Neural progenitor cell (in vitro differentiated cells): ENCODE measurements around the gene GRIP1.

Experiments
- EZH2 ChIP-seq: fragments of 200-600 bp; sonication (generic); IDR thresholded peaks from 2 replicates; pipeline ENCODE4 v1.6.1; 2017; ENCODE audit warnings: antibody characterized with exemption, mild to moderate bottlenecking, moderate library complexity
- TF ChIP-seq, protein P1 (sequence below): fragments of 200-600 bp; sonication (generic); IDR thresholded peaks from 2 replicates; pipeline ENCODE4 v1.5.1; 2017; ENCODE audit warnings: antibody characterized with exemption, mild to moderate bottlenecking

DNA sequence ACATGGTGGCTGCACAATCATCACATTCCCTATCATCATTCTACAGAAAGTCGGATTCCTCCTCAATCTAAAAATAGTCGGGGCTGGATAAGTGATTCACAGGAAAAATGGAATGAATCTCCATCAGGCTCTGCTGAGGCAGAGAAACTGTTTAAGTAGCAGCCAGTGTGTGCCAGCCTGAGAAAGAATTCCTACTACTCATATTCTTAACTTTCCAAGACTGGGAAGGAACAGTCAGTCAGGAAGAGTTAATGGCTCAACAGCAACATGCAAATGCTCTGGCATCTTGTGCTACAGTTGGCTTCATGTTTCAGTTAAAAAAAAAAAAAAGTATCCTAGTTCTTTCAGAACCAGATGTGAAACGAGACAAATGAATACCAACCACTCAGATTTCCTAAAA, 187.0 kb downstream of the GRIP1 start:
- TF ChIP-seq, protein P1, sequence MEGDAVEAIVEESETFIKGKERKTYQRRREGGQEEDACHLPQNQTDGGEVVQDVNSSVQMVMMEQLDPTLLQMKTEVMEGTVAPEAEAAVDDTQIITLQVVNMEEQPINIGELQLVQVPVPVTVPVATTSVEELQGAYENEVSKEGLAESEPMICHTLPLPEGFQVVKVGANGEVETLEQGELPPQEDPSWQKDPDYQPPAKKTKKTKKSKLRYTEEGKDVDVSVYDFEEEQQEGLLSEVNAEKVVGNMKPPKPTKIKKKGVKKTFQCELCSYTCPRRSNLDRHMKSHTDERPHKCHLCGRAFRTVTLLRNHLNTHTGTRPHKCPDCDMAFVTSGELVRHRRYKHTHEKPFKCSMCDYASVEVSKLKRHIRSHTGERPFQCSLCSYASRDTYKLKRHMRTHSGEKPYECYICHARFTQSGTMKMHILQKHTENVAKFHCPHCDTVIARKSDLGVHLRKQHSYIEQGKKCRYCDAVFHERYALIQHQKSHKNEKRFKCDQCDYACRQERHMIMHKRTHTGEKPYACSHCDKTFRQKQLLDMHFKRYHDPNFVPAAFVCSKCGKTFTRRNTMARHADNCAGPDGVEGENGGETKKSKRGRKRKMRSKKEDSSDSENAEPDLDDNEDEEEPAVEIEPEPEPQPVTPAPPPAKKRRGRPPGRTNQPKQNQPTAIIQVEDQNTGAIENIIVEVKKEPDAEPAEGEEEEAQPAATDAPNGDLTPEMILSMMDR: no peak
- TF ChIP-seq EZH2: no peak
